ENCODE measurements around the gene ADAMTS16. TPM values are rescaled to one million over a fixed set of nuclear protein-coding genes. Genes with fewer than 3 reads are reported as not detected.

Gene ADAMTS16
- total RNA-seq, 1 experiment from 2014 or later: 11.6 TPM

DNA sequence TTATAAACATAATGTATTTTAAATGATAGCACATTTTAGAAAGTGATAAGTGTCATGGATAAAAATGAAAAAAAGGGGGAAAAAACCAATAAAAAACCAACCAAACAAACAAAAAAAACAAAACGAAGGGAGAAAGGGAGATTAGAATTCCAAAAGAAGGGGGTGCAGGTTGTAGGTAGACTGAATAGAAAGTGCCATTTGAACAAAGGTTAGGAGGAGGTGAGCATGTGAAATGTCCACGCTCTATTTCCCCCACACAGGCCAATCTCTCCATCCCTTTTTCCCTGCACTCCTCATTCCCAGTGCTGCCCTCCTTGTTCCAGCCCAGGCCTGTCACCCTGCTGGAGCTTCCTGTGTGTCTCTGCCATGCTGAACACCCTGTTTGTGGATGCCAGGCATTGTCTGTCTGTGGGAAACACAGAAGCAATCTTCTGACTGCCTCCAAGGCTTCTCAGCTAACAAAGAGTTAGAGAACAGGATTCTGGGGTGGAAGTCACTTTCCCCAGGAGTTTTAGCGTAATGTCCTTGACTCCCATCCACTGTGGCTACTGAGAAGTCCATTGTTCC lies 138.8 kb downstream of the ADAMTS16 start:
- no peak for DNase-seq (ENCODE audit: low read depth)

DNA sequence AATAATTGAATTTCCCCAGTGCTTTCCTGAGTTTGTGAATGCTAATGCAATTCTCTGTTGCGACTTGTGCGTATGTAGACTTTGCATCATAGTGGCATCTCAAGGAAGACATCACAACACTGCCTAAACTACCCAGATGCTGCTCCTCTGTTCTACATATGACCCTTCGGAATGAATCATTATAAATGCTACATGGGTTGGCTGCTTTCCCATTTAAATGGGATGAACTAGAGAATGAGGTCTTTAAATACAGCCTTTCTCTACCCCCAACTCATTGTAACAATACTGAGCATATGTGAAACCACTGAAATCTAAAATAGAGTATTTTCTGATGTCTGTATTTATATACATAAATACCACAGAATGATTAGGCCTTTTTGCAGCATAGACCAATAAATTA lies 145.8 kb downstream of the ADAMTS16 start:
- DNase-seq (ENCODE audit: low read depth): no peak

DNA sequence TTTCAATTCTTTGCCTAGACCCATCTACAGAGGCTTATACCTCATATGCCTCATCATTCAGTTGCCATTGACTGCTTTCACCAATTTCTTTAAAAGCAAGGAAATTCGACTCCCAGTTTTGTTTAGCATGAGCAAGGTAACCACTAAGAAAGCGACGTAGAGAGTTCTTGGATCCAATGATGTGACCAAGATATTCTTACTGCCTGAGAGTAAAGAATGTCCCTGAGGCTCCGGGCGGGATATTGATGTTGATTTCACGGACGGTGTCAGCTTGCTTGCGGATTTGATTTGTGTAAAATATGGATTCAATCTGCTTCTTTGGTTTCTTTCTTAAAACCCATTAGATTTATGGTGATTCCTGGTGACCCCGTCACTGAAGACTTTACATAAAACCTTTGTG lies 147.3 kb downstream of the ADAMTS16 start:
- DNase-seq (ENCODE audit: low read depth): no peak

DNA sequence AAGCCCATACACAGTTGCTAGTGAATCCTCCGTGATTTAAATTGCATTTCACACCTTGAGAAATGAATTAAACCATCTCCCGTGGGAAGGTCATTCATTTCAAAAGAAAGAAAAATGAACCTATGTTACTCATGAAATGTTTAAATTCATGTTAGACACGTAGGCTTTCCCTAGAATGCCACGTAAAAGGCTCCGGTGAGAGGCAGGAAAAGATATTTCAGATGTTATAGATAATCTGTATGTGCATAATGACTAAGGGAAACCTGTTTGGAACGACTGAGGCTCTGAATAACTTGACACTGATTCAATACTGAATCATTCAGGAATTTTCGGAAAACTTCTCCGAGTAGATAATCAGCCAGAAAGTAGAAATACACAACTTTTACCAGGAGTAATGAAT lies 148.1 kb downstream of the ADAMTS16 start:
- peak; percentile 37 for DNase-seq (ENCODE audit: low read depth)

DNA sequence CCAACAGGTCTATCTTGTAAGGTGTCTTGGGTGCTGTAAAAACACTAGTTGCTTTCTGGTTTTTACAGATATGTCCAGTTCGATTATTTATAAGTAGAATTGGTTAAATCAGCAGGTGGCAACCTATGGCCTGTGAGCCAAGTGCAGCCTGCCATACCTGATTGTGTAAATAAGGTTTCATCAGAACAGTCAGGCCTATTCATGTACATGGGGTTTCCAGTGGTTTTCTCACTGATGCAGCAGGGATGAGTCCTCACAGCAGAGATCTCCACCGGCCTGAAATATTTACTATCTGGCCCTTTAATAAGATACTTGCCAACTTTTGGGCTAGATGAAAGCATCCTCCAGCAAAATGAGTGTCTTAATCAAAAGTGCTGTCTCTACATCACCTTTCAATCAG lies 149.4 kb downstream of the ADAMTS16 start:
- no peak for DNase-seq (ENCODE audit: low read depth)

DNA sequence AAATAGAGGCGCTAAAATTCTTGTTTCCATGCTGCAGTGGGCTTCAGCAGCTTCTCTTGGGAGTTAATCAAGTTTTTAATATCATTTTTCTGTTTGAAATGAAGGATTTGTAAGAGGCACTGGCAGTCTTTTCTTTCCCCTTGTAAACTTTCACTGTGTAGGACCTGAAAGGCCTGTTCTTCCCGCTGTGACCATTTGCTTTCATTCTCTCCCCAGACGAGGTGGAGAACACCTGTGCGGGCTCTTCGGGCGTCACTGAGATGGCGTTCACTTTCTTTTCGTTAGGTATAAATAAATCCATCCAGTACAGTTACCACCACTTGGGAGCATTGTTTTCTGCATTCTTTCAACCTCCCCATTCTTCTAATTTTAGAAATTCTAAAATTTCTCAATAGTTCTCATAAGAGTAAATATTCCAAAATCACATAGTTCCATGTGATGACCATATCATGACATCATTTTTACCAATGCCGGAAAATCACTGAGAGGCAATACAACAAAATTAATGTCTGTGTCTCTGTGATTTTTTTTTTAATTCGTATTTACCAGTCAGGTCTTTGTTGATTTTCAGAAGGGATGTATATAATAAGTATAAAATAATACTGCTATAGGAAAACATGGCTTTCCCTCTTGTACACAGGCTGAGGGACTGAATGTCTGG lies 150.7 kb downstream of the ADAMTS16 start:
- no peak for DNase-seq (ENCODE audit: low read depth)

DNA sequence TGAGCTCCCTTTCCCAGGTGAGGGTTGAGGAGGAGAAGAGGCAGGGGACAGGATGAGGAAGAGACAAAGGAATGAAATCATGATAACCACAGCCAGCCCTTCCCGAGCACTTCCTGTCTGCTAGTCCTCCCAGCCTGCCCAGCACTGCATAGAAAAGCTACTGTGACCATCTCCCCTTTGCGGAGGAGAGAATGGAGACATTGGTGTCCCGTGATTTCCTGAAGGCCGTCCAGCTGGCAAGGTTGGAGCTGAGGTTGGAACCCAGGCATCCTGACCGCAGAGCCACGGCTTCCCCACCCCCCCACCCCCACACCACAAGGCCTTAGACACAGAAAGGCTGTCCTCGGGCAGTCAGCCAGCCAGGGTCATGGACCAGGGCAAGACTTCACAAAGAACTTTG lies 151.2 kb downstream of the ADAMTS16 start:
- peak; percentile 63 for DNase-seq (ENCODE audit: low read depth)

DNA sequence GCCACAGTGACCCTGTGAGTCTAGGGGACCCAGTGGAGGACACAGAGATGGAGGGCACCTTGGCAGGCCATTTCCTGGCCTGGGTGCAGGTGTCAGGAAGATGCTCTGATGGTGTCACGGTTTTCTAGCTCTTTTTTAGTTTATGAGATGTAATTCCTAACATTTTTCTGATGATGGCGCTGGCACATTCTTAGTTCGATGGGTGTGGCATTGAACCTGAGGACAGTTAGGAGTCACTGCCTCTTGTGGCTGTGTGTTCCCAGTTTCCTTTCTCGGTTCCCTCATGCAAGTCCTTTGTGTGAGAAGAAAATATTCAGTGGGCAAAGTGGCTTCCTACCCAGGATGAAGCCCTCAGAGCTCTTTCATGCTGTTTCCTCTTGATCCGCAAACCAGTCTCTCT lies 152.9 kb downstream of the ADAMTS16 start:
- DNase-seq (ENCODE audit: low read depth): peak; percentile 20

DNA sequence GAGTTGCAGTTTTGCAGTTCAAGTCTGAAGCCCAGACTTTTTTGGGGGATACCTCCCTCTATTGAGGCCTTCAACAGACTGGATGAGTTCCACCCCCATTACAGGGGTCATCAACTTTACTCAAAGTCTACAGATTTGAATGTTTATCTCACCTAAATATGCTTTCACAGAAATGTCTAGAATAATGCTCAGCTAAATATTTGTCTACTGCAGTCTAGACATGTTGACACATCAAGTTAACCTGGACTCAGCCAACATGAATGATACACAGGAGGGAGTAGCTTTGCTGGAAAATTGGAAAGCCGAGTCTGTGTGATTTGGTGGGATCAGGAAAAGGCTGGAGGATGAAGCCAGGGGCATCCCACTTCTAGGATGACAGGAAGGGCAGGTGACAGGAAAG lies 154.3 kb downstream of the ADAMTS16 start:
- DNase-seq (ENCODE audit: low read depth): no peak

DNA sequence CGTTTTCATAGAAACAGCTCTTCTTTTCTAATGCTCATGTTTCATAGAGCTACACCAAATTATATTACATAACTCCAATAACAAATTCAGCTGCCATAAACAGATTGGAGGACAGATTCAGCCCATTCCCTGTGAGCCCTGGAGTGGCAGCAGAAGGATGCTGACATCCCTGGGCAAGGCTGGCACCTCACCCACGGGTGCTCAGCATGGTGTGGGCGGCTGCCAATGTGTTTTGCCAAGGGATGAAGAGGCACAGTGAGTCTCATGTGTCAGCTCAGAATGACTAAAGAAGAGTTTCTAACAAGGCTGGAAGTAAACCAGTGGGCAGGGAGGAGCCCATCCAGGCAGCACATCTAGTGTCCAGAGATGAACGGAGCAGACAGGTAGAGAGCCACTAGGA lies 155.2 kb downstream of the ADAMTS16 start:
- DNase-seq (ENCODE audit: low read depth): no peak

DNA sequence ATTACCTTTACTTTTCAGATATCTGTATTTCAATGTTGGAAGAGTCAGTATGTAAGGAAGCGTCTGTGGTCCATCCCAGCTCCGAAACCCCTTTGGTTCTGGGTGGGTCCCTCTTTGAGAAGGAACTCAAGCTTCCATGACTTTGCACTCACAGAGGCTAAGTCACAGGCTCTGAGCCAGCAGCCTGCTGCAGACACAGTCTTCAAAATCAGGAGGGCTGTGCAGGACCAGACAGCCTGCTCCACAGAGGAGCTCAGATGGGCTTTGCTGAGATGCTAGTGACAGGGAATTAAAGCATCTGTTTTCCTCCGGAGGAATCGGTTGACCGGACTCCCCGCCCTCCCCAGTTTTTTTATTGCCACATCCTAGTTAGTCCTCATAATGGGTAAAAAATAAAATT lies 155.9 kb downstream of the ADAMTS16 start:
- DNase-seq (ENCODE audit: low read depth): no peak

DNA sequence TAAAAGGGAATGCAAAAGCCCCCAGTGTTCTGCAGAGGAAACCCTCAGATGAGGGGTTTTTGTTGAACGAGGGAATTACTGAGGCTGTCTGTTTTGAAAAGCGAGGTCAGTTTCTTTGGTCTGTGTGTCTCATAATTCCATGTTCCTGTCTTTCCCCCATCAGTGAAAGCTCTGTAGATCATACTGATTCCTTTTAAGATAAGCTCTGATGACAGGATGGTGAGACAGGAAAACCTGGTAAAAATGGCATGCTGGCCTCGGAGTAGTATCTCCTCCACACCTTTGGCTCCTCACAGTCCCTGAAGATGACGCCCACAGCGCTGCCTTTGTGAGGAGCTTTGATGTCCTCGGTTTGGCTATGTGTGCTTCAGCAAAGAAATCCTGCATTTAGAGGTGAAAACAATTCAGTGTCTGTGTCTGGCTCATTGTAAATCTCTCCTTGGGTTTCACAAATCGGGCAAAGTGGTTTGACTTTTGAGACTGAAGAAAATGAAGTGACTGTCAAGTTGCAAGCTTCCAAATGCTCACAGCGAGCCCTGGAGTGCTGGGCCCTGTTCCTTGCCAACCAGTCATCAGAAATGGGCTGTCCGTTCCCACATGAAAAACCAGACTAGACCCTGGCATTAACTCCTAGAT lies 157.4 kb downstream of the ADAMTS16 start:
- DNase-seq (ENCODE audit: low read depth): no peak

DNA sequence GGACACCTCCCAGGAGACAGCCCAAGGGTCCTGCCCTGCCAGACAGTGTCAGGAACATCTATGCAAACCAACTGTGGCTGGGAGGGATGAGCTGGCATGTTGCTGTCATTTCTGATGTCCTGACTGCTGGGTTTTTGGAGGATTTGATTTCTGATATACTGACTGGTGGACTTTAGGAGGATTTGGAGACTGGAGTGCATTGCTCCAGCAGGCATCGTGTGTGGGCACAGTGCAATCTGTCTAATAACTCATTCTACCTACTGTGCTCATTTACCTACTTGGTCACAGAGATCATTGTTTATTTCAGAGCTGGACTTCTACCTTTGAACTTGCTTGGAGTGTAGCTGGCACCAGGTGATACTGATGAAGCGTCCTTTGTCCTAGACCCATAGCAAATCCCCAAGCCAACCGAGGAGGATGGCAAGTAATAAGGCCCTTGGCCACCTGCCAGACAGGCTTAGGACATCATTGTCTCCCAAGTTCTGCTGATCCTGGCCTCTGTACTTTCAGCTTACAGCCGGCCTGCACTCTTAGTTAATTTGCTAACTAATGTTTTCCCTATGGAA lies 158.0 kb downstream of the ADAMTS16 start:
- no peak for DNase-seq (ENCODE audit: low read depth)

DNA sequence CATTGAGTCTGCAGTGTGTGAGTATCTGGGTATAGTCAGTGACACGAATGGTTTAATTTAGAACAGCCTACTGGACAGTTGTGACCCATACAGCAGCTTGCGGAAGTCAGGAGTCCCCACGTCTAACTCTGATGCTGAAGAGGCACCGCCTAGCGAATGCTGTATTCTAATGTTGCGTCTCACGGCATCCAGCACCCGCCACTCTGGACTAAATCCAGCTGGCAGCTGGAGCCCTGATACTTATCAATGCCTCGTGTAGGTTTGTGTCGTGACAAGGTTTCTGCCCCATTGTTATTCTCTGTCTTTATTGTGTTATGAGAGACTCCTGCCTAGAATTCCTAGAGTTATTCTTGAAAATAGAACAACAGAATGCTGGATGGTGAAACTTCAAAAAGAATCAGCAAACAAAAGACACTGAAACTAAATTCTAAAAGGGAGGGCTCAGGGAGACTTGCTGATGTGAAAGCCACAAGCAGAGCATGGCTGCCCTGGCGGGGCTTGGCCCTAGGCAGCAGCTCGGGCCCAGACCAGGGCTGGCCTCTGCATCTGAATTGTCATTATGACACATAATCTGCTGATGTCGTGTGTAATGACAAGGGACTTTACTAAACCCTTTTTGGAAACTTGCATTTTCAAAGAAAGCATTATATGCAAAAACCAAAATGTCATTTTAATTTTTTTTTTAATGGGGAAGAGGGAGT lies 158.9 kb downstream of the ADAMTS16 start:
- DNase-seq (ENCODE audit: low read depth): no peak

DNA sequence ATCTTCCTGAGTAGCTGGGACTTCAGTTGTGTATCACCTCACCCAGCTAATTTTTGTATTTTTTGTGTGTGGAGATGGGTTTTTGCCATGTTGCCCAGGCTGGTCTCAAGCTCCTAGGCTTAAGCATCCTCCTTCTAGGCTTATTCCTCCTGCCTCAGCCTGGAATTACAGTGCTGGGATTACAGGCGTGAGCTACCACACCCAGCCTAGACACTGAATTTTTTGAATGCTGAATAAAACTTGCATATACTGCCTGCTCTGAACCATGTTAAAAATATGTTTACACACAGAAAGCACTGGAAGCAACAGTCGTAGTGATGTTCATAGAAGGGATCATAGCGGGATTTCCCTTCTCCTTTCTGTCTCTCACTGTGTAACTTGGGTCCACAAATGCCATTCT lies 161.0 kb downstream of the ADAMTS16 start:
- DNase-seq (ENCODE audit: low read depth): no peak

DNA sequence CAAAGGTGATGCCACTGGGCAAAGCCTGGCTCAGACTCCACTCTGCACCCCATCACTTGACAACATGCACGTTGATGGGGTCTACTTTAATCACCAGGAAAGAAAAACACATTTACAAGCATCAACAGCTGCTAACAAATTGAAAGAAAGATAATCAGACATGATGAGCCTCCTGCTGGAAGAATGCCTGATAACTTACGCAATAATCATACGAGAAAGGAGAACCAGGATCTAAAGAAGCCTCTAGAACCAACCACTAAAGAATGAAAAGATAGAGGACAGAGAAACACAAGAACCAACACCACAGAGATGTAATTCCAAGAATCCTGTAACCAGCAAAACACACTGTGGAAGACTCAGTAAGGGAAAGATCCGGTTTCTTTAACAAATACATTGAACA lies 162.1 kb downstream of the ADAMTS16 start:
- no peak for DNase-seq (ENCODE audit: low read depth)

DNA sequence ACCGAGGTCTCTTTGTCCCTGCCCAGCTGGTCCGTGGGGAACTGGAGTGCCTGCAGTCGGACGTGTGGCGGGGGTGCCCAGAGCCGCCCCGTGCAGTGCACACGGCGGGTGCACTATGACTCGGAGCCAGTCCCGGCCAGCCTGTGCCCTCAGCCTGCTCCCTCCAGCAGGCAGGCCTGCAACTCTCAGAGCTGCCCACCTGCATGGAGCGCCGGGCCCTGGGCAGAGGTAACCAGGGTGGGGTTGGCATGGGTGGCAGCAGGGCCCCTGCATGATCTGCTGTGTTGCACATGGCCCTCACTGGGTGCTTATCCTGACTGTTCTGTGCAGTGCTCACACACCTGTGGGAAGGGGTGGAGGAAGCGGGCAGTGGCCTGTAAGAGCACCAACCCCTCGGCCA lies 163.1 kb downstream of the ADAMTS16 start:
- no peak for DNase-seq (ENCODE audit: low read depth)

DNA sequence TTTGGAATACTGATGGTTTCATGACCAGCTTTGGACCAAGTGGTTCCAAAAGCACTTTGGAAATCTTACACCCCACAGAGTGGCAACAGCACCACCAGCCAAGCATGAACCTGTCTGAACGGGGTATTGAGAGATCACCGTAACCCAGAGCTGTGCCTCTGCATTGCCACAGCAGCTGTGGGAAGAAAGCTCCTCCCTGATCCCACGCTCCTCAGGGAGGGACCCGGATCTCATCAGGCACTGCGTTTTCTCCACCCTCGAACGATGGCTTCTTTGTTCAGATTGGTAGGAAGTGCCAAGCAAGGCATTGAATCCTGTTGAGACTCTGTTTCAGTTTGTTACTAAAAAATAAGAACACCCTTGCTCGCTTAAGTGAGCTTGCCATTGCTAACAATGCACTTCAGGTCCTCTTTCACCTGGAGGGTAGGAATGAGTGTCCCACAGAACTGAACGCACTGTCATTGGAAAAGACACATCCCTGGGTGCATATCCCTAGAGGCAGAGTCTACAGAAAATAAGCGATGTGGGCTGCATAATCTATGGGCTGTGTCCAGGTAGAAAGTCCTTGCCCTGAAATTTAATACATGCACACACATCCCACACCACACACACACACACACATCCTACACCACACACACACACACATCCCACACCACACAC lies 164.4 kb downstream of the ADAMTS16 start:
- DNase-seq (ENCODE audit: low read depth): no peak

DNA sequence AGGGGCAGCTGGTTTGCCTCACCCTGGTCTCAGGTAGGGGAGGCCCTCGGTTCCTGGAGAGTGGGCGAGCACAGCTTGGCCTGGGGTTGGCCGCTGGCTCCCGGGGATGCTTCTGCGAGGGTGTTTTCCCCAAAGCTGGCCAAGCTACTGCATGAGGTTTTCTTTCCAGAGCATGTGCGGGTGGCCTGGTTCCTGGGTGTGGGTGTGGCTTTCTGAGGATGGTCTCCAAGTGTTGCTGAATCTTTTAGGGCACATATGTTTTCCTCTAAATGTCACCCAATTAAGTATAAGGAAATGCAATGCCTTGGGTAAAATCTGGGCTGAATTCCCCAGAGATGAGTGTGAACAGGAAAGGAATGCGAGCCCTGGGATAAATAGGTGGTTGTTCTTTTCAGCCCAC lies 166.6 kb downstream of the ADAMTS16 start:
- DNase-seq (ENCODE audit: low read depth): peak; percentile 37

DNA sequence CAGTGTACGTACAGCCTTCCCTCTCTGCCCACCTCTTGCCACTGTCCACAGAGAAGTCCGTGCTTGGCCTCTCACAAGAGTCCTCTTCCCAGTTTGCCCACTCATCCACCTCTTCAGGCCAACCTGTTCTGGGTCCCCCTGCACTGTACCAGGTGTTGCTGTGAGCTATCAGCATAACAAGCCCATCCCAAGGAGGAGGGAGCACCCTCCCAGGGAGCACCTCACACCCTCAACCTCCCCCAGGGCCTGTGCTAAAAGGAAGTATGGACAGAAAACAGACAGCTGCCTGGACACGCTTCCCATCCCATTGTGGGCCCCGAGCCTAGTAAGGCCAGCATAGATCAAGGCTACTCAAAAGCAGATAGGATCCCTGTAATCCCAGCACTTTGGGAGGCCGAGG lies 168.2 kb downstream of the ADAMTS16 start:
- DNase-seq (ENCODE audit: low read depth): no peak

DNA sequence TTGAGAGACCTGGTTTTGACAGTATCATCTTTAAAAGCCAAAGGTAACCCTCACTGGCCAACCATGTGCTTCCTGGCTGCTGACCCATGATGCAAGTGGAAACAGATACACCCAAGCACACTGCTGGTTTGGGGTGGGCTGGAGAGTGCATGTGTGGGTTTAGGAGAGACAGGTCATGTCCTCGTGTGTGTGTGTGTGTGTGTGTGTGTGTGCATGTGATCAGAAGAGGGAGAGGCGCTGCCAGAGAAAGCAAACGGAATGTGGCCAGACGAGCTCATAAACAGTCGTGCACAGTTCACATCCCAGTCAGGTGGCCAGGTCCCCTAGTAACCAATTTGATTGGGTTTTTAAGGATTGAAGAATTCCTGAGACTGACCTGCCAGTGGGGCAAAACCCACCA lies 169.5 kb downstream of the ADAMTS16 start:
- DNase-seq (ENCODE audit: low read depth): no peak

DNA sequence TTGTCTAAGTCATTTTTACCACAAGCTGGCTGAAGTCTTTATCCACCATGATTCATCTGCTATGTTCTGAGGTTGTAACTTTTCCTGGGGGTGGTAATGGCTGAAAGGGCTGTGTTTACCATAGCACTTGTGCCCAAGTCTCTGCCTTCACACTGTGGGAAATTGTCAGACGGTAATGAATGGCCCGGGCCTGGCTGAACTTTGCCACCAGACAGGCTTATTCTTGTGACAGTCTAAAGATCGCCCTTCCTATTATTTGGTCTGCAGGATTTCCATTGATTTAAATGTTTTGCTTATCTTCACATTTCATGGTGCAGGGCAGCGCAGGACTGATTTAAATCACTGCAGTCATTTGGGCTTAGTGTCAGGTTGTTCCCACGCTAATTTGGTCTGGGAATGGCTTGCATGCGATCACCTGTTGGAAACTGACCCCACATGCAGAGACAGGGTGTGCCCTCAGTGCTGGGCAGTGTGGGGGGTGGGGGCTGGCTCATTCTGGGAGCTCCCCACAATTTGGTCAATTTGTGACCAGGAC lies 173.0 kb downstream of the ADAMTS16 start:
- DNase-seq (ENCODE audit: low read depth): peak; percentile 80

All from Daoy (cell line).